Calu3 (cell line): Measurements from ENCODE around the gene JAKMIP3. TPM values are rescaled to one million over a fixed set of nuclear protein-coding genes. Genes with fewer than 3 reads are reported as not detected.

Source experiments
- Bru-seq: library from RNA; stranded (reverse); fragments of 400-500 nt; gene quantifications from one replicate; lab custom pipeline; 2021; lab: Mats Ljungman, UMichigan
- BruChase-seq, 2 experiments: library from RNA; stranded (reverse); fragments of 400-500 nt; gene quantifications; one replicate each; lab custom pipeline; 2021; lab: Mats Ljungman, UMichigan
- BruUV-seq: library from RNA; stranded (reverse); fragments of 400-500 nt; replicated peaks from 2 replicates; lab custom pipeline; 2021; lab: Mats Ljungman, UMichigan
- CTCF ChIA-PET: fragments of 300-600 bp; sonication (Branson Sonifier 250); formaldehyde crosslinking; loops from one replicate; lab custom pipeline; 2022; ENCODE audit warnings: antibody characterized with exemption; lab: Charles Lee
- DNase-seq: peaks from one replicate; pipeline ENCODE4 v3.0.0; 2022
- H3K27ac Mint-ChIP-seq: one replicate; pipeline ENCODE4 v1.8.0; 2022; ENCODE audit warnings: mixed read lengths; ENCODE audit not compliant: unreplicated experiment
- H3K27me3 Mint-ChIP-seq: one replicate; pipeline ENCODE4 v1.8.0; 2022; ENCODE audit warnings: mixed read lengths; ENCODE audit not compliant: unreplicated experiment
- H3K36me3 Mint-ChIP-seq: one replicate; pipeline ENCODE4 v1.8.0; 2022; ENCODE audit warnings: mild to moderate bottlenecking, moderate library complexity, mixed read lengths; ENCODE audit not compliant: insufficient read depth, unreplicated experiment
- H3K4me1 Mint-ChIP-seq: one replicate; pipeline ENCODE4 v1.8.0; 2022; ENCODE audit warnings: mild to moderate bottlenecking, low read depth, mixed read lengths; ENCODE audit not compliant: unreplicated experiment
- H3K4me3 Mint-ChIP-seq: one replicate; pipeline ENCODE4 v1.8.0; 2022; ENCODE audit warnings: mild to moderate bottlenecking, low read depth, moderate library complexity, mixed read lengths; ENCODE audit not compliant: unreplicated experiment
- H3K9me3 Mint-ChIP-seq: one replicate; pipeline ENCODE4 v1.8.0; 2022; ENCODE audit warnings: low read depth, mixed read lengths; ENCODE audit not compliant: unreplicated experiment
- CTCF ChIP-seq: fragments of 200-600 bp; IDR thresholded peaks from one replicate; pipeline ENCODE4 v1.8.0; 2022; ENCODE audit warnings: antibody characterized with exemption; ENCODE audit not compliant: unreplicated experiment
- intact Hi-C: fragments of 100-400 bp; cut with micrococcal nuclease; formaldehyde crosslinking; loops from one replicate; pipeline ENCODE4 v1.10.0; 2022; ENCODE audit not compliant: unreplicated experiment
- long read RNA-seq: library from polyadenylated mRNA; stranded (forward); transcript quantifications from one replicate; pipeline ENCODE4 v2.0.0, GENCODE V29; 2022
- total RNA-seq: library from RNA; stranded (reverse); gene quantifications from 2 replicates; pipeline ENCODE4 v1.2.3, GENCODE V29; 2022

The JAKMIP3 gene
- total RNA-seq (0.05 TPM in 2 replicates), Bru-seq, nascent RNA (percentile 9 among the genes with signal in this experiment), BruChase-seq, experiment 1, labeled RNA remaining after a 6-hour chase (percentile 10 among the genes with signal in this experiment), BruChase-seq, experiment 2, labeled RNA remaining after a 2-hour chase (percentile 9 among the genes with signal in this experiment)
- long read RNA-seq: 0 reads

- no peak within 1 kb of the TSS for H3K27ac Mint-ChIP-seq
- H3K4me3 Mint-ChIP-seq: peak within 1 kb of the TSS; percentile 69
- DNase-seq: peak; percentile 11
- CTCF ChIA-PET: no interaction called here
- peaks cover 5% of the 10 kb centered on the region for H3K36me3 Mint-ChIP-seq
- H3K27me3 Mint-ChIP-seq: peaks cover 42% of the 10 kb centered on the region
- H3K9me3 Mint-ChIP-seq: no peaks in the 10 kb centered on the region
- no peak for TF ChIP-seq CTCF
- BruUV-seq: no TSS peak
- intact Hi-C loops: no loop called here
- H3K4me1 Mint-ChIP-seq: no peaks in the 10 kb centered on the region
Observed at GRCh38 chr10:132065491-132066105, at the start of gene JAKMIP3. JAKMIP3 (plus strand) TSS chr10:132065946; CDS start chr10:132104809, 38,863 bp downstream.

- no TSS peak for BruUV-seq
- Mint-ChIP-seq H3K27ac (no peak overlapping the region), H3K36me3 (no peaks in the 10 kb centered on the region), H3K27me3 (peaks cover 52% of the 10 kb centered on the region), H3K4me1 (no peaks in the 10 kb centered on the region), H3K9me3 (no peaks in the 10 kb centered on the region), H3K4me3 (no peak overlapping the region)
- DNase-seq: no peak
- TF ChIP-seq CTCF: no peak
- intact Hi-C loops: no loop called here
- CTCF ChIA-PET: no interaction called here
Observed at GRCh38 chr10:132016514-132016913, 49.2 kb upstream of the JAKMIP3 start.

- peaks cover 63% of the 10 kb centered on the region for H3K27me3 Mint-ChIP-seq
- H3K9me3 Mint-ChIP-seq: no peaks in the 10 kb centered on the region
- intact Hi-C loops: no loop called here
- no peak overlapping the region for H3K27ac Mint-ChIP-seq
- CTCF ChIA-PET: no interaction called here
- H3K4me1 Mint-ChIP-seq: peaks cover 7% of the 10 kb centered on the region
- BruUV-seq: no TSS peak
- no peak for TF ChIP-seq CTCF
- H3K36me3 Mint-ChIP-seq: no peaks in the 10 kb centered on the region
- no peak for DNase-seq
- no peak overlapping the region for H3K4me3 Mint-ChIP-seq
Observed at GRCh38 chr10:132018446-132018845, 47.3 kb upstream of the JAKMIP3 start.

DNA sequence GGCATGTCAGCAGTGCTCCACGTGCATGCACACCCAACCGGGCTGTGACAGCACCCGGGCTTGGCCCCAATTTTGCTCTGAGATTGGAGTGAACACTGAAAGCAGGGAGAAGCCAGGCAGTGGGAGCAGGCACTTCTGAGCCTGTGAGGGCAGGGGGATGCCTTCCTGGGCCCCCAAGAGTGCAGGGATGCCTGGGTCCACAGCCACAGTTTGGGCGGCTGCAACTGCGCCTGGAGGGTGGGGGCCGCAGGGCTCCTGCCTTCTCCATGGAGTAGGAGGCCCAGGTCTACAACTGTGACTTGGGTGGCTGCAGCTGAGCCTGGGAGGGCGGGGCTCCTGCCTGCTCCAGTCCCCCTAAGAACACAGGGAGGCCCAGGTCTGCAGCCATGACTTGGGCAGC, 46.4 kb upstream of the JAKMIP3 start:
- no peak for DNase-seq
- H3K4me3 Mint-ChIP-seq: no peak overlapping the region
- BruUV-seq: no TSS peak
- peaks cover 72% of the 10 kb centered on the region for H3K27me3 Mint-ChIP-seq
- TF ChIP-seq CTCF: no peak
- H3K36me3 Mint-ChIP-seq: no peaks in the 10 kb centered on the region
- H3K4me1 Mint-ChIP-seq: peaks cover 7% of the 10 kb centered on the region
- CTCF ChIA-PET: no interaction called here
- no peak overlapping the region for H3K27ac Mint-ChIP-seq
- H3K9me3 Mint-ChIP-seq: no peaks in the 10 kb centered on the region
- intact Hi-C loops: no loop called here
